ENCODE results near the gene ANAPC1.
"Not testable (repeated sequence)": the region's sequence is repeated elsewhere in the genome, so short reads cannot be mapped to it uniquely, and the experiment has no call there.

- TF ChIP-seq CTCF, EP300 (IDR thresholded peaks at IDR 0.05): not testable (repeated sequence)
Measured at GRCh38 chr2:111839625-111840282, 44.2 kb downstream of the ANAPC1 start.
